SU-DHL-6 (cell line): ENCODE results near the gene DNASE2B.

ENCODE experiments used
- H2AFZ ChIP-seq: fragments of 200-600 bp; sonication (generic); 2 replicates; pipeline ENCODE4 v1.6.1; 2014; ENCODE audit warnings: low read depth, mild to moderate bottlenecking, moderate library complexity, mixed read lengths, antibody characterized with exemption, low read length; ENCODE audit not compliant: severe bottlenecking
- H3F3A ChIP-seq: fragments of 200-600 bp; shearing (Covaris generic); 2 replicates; pipeline ENCODE4 v1.6.0; 2016; ENCODE audit warnings: antibody characterized with exemption, mild to moderate bottlenecking; ENCODE audit not compliant: insufficient read depth
- H3K27ac ChIP-seq: fragments of 200-600 bp; sonication (generic); 2 replicates; pipeline ENCODE4 v1.5.1; 2016; ENCODE audit warnings: low read depth, mild to moderate bottlenecking, low read length, moderate library complexity, mixed read lengths
- H3K27me3 ChIP-seq: fragments of 200-600 bp; sonication (generic), shearing (Covaris generic); 2 replicates; pipeline ENCODE4 v1.6.0; 2014; ENCODE audit warnings: mild to moderate bottlenecking, low read length
- H3K36me3 ChIP-seq: fragments of 200-600 bp; sonication (generic); 2 replicates; pipeline ENCODE4 v1.6.1; 2014; ENCODE audit warnings: mild to moderate bottlenecking, low read length, mixed read lengths
- H3K4me2 ChIP-seq: fragments of 300-600, 200-600 bp; shearing (Covaris generic), sonication (generic); 2 replicates; pipeline ENCODE4 v1.6.0; 2014; ENCODE audit warnings: low read length, low read depth, mild to moderate bottlenecking; ENCODE audit not compliant: poor library complexity, severe bottlenecking
- H3K4me3 ChIP-seq: fragments of 200-600 bp; sonication (generic); 2 replicates; pipeline ENCODE4 v1.5.1; 2014; ENCODE audit warnings: antibody characterized with exemption, low read length, mild to moderate bottlenecking, mixed read lengths; ENCODE audit not compliant: insufficient read depth, poor library complexity, severe bottlenecking
- H3K79me2 ChIP-seq: fragments of 200-600 bp; sonication (generic); 2 replicates; pipeline ENCODE4 v1.6.1; 2014; ENCODE audit warnings: mild to moderate bottlenecking, low read length, moderate library complexity; ENCODE audit not compliant: insufficient read depth
- H3K9ac ChIP-seq: fragments of 200-600 bp; sonication (generic); 2 replicates; pipeline ENCODE4 v1.7.0; 2014; ENCODE audit warnings: mild to moderate bottlenecking, low read length
- H3K9me2 ChIP-seq: fragments of 200-600 bp; sonication (generic); replicated peaks from 2 replicates; pipeline ENCODE4 v1.6.1; 2014; ENCODE audit warnings: low read length; ENCODE audit not compliant: insufficient read depth
- H3K9me3 ChIP-seq: fragments of 200-600 bp; sonication (generic); 2 replicates; pipeline ENCODE4 v1.6.1; 2014; ENCODE audit warnings: low read length, mixed read lengths; ENCODE audit not compliant: insufficient read depth
- H4K20me1 ChIP-seq: fragments of 200-600 bp; sonication (generic); 2 replicates; pipeline ENCODE4 v1.6.1; 2014; ENCODE audit warnings: low read depth, mild to moderate bottlenecking, antibody characterized with exemption, low read length, moderate library complexity, mixed read lengths
- CTCF ChIP-seq: fragments of 200-600 bp; sonication (generic); IDR thresholded peaks from one replicate; pipeline ENCODE4 v1.5.1; 2017; ENCODE audit warnings: antibody characterized with exemption, mild to moderate bottlenecking, low read length, moderate library complexity; ENCODE audit not compliant: insufficient read depth, poor library complexity, severe bottlenecking
- EZH2phosphoT487 ChIP-seq: fragments of 200-600 bp; sonication (generic), shearing (Covaris generic); conservative IDR thresholded peaks from 2 replicates; pipeline ENCODE4 v1.6.1; 2018; ENCODE audit warnings: mild to moderate bottlenecking, antibody characterized with exemption, low read length, moderate library complexity, mixed read lengths

DNASE2B gene

GRCh38 chr1:84407524-84407923 lies 9.2 kb downstream of the DNASE2B start:
- Histone ChIP-seq H3F3A (no peaks in the 10 kb centered on the region), H2AFZ (no peak overlapping the region), H3K27me3 (no peaks in the 10 kb centered on the region), H3K79me2 (no peaks in the 10 kb centered on the region), H3K9me3 (no peaks in the 10 kb centered on the region), H3K9me2 (no peaks in the 10 kb centered on the region), H3K9ac (no peak overlapping the region), H4K20me1 (no peaks in the 10 kb centered on the region), H3K4me3 (no peak overlapping the region), H3K27ac (no peak overlapping the region), H3K36me3 (no peaks in the 10 kb centered on the region), H3K4me2 (no peak overlapping the region)
- TF ChIP-seq CTCF (no peak), EZH2phosphoT487 (no peak)

- Histone ChIP-seq H3F3A (no peaks in the 10 kb centered on the region), H3K27me3 (no peaks in the 10 kb centered on the region), H2AFZ (no peak overlapping the region), H3K9ac (no peak overlapping the region), H3K9me2 (no peaks in the 10 kb centered on the region), H3K79me2 (no peaks in the 10 kb centered on the region), H3K4me3 (no peak overlapping the region), H3K4me2 (no peak overlapping the region), H3K36me3 (no peaks in the 10 kb centered on the region), H4K20me1 (no peaks in the 10 kb centered on the region), H3K27ac (no peak overlapping the region), H3K9me3 (no peaks in the 10 kb centered on the region)
- no peak for TF ChIP-seq EZH2phosphoT487
- TF ChIP-seq CTCF, result no peak
Observed at GRCh38 chr1:84407958-84408422, 9.7 kb downstream of the DNASE2B start.

- no peak overlapping the region for H3K4me2 ChIP-seq
- no peaks in the 10 kb centered on the region for H3F3A ChIP-seq
- H2AFZ ChIP-seq, result no peak overlapping the region
- no peaks in the 10 kb centered on the region for H3K27me3 ChIP-seq
- H3K4me3 ChIP-seq, result no peak overlapping the region
- no peak overlapping the region for H3K27ac ChIP-seq
- H3K9me3 ChIP-seq, result no peaks in the 10 kb centered on the region
- no peaks in the 10 kb centered on the region for H3K36me3 ChIP-seq
- H3K9me2 ChIP-seq, result no peaks in the 10 kb centered on the region
- no peak for TF ChIP-seq CTCF
- TF ChIP-seq EZH2phosphoT487, result no peak
- no peak overlapping the region for H3K9ac ChIP-seq
- H3K79me2 ChIP-seq, result no peaks in the 10 kb centered on the region
- no peaks in the 10 kb centered on the region for H4K20me1 ChIP-seq
Observed at GRCh38 chr1:84409888-84410287, 11.6 kb downstream of the DNASE2B start.
